Inflammatory macrophage treated with lipopolysaccharide for 1 hour (primary cell): ENCODE measurements around the gene MAP2K5.
A peak's percentile ranks its signal among the peaks of the same experiment; 100 is the strongest.

Experiments
- DNase-seq, 2 donors: peaks; one replicate each; pipeline ENCODE4 v3.0.0-alpha.2; 2020 to 2022

The MAP2K5 gene

GRCh38 chr15:67828969-67829646, 286.6 kb downstream of the MAP2K5 start:
- no peak for DNase-seq

DNA sequence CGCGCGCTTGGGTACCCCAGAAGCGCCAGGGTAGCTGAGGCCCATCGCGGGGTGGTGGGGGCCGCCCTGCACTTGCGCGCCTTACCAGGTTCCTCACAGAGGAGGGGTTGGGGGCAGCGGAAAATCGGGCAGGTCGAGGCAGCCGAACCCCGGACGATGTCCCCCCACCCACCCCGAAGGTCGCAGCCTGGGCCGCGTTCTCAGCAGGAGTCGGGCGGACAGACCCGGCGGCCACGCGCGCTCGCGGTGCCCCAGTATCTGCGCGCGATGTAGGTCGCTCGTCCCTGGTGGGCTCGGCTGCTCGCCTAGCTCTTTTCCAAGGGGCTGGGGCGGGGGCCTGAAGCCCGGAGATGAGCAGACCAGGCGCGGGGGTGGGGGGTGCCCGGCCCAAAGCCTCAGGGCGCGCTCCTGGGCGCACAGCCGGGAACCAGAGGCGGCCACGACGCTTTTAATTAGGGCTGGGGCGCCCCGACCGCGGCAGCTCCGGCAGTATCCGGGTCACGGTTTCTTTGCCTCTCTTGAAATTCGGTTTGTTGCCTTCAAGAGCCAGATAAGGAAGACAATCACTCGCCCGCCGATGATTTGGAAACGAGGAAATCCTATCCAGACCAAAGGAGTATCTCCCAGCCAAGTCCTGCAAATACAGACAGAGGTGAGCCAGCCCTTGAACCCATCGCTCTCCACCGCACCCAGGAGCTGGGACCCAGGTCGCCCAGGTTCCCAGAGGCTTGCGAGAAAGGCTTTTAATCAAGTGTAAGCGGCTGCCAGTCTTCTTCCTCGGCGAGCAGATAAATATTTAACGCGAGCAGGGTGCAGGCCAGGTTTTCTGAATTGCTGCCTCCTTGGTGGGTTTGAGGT, 287.4 kb downstream of the MAP2K5 start:
- DNase-seq: no peak

GRCh38 chr15:67831363-67831762, 288.9 kb downstream of the MAP2K5 start:
- DNase-seq: no peak

- DNase-seq: no peak
Observed at GRCh38 chr15:67832031-67832551, 289.6 kb downstream of the MAP2K5 start.

DNA sequence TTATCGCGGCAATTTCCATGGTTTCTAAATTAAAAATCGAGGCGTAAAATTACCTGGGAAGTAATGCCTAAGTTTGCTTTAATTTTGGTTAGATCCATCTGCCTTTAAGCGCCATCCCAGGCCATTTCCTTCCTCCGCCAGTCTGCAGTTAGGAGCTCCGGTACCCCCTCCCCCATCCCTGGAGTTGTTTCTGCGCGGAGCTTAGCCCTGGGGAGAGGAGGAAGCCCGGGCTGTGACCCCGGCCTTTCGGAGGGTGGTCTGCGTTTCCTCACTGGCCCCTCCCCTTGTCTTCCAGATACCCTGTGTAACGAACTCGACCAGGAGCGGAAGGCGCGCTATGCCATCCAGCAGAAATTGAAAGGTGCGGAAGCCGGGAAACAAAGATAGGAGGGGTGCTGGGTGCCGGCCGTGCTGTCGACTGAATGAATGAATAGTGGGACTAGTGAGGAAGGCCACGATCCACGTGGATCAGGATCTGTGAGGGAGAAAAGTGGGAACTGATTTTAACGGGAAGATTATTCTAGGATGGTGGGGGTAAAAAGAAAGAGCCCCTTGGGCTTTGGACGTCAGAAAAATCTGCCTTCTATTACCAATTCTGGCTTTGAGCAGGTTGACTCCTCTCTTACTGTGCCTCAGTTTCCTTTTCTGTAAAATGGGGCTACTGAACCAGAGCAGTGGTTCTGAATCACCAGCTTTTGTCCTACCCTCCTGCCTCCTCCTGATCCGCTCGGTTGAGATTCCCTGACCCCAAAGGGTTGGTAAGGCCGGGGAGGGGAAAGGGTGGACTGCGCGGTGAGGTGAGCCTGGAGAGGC, 290.6 kb downstream of the MAP2K5 start:
- no peak for DNase-seq

DNA sequence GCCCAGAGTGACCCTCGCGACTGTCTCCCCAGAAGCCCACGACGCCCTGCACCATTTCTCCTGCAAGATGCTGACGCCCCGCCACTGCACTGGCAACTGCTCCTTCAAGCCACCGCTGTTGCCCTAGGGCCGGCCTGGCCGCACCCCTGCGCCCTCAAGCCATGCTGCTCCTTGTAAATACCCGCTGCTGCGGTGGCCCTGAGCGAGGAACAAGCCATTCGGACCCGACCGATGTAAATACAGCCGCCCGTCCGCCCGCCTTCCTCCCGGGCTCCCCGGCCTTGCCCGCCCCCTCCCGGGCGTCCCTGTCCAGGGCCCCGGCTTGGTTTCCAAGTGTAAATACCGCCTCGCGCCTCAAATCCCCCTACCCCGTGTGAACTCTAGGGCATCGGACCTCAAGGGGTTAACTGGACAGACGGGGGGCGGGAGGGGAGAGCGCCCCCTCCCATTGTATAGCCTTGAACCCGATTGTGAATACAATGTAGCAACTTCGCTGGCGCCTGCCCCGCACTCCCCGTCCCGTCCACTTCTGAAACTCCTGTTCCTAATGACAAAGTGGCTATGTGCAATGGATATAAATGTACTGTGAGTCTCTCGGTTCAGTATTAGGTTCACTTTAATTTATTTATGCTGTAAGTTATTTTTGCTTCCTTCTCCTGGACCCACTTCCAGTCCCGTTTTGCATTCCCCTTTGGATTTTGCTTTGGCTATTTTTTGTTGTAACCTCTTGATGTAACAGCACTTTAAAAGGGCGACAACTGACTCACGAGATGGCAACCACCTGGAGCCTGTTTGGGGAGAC, 291.4 kb downstream of the MAP2K5 start:
- peak in 1 of 2 donors; percentile 51 for DNase-seq

DNA sequence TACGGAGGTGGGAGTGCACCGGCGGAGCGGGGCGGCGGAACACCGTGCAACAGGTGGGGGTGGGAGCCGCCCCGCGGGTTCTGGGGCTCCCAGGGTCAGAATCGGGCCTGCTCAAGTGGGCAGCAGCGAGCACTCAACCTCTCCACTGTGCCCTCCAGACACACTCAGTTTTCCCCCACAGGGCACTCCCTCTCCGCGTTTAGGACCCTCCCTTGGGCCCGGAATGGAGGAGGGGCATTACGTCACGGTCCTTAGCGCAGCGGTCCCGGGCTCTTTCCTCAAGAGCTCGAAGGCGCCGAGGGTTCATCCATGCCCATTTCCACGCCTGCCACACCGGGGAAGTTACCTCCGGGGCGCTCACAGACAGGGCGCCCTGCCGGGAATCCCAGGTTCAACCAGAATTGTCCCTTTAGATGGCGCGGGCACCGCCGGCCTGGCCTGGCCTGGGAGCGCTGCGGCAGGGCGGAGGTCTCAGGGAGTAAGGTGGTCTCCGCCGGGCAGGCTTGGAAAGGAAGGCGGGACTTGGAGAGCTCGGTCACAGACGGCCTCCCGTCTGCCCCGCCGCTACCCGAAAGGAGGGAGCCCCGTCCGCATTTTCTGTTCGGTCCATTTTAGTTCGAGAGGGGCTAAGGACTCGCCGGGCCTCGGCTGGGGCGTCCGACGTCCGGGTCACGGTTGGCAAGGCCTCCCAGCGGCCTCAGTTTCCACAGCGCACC, 292.2 kb downstream of the MAP2K5 start:
- no peak for DNase-seq

DNA sequence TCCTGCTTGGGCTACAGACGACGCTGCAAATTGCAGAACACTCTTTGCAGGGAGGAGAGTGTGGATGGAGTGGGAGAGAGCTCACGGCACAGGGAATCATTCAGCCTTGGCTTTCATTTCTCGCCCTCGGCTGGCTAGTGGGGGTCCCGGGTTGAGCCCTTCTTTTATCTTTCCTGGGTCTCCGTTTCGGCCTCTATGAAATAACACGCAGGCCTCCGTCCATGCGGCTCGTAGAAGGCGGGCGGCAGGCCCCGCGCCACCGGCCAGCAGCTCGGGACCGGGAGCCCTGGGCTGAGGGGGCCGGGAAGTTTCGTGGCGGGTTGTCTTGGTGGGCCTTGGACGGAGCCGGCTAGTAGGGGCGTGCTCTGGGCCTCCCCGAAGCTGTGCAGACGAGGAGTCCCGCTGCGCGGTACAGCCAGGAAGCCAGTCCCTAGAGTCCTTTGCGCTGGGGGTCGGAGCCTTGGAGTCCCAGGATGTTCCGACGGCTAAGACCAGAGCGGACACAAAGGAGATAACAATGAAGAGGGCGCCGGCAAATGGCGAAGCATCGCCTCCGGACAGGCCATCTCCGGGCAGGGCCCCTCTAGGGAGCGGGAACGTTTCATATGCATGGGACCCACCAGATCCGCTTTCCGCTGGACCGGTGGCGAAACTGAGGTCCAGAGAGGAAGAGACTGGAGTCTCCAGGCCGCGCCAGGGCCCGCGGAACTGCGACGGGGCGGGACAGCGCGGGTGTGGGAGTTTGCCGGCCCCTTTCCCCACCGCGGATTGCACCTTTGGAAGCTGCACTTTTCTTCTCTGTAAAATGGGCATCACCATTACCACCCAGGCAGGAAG, 293.0 kb downstream of the MAP2K5 start:
- DNase-seq: peak in 1 of 2 donors; percentile 36

DNA sequence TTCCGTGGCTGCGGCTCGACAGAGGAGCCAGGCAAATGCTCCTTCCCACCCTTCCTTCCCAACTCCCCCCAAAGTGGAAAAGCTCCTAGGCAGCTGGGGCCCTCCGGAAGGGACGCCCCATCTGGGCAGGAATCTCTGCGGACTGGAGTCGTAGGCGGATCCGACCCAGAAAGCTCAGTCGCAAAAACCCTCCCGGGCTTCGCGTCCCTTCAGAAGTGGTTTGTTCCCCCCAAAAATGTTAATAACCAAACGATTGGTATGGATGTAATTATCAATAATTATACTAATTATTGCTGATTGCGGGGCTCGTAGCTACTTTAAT, 293.6 kb downstream of the MAP2K5 start:
- no peak for DNase-seq

DNA sequence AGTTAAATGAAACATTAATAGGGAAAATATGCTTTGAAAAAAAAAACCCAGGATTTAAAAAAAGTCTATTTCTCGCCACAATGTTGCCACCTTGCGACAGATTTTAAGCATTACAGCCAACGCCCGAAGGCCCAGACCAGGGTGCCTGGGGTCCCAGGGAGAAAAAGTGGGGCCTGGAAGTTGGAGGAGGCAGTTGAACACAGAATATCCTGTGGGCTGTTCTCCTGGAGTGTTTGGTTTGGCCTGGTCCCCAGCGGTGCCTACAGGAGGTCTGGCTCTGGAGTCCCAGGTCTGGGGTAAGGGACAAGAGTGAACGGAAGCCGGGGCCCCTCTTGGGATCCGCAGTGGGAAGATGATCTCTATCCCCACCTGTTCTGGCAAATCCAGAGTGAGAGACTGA, 294.0 kb downstream of the MAP2K5 start:
- DNase-seq: peak; percentile 28 to 81

- no peak for DNase-seq
Observed at GRCh38 chr15:67836955-67837354, 294.5 kb downstream of the MAP2K5 start.

- DNase-seq: peak; percentile 53 to 66
Observed at GRCh38 chr15:67838789-67839332, 296.4 kb downstream of the MAP2K5 start.

- peak; percentile 63 to 74 for DNase-seq
Observed at GRCh38 chr15:67839499-67839928, 297.0 kb downstream of the MAP2K5 start.

DNA sequence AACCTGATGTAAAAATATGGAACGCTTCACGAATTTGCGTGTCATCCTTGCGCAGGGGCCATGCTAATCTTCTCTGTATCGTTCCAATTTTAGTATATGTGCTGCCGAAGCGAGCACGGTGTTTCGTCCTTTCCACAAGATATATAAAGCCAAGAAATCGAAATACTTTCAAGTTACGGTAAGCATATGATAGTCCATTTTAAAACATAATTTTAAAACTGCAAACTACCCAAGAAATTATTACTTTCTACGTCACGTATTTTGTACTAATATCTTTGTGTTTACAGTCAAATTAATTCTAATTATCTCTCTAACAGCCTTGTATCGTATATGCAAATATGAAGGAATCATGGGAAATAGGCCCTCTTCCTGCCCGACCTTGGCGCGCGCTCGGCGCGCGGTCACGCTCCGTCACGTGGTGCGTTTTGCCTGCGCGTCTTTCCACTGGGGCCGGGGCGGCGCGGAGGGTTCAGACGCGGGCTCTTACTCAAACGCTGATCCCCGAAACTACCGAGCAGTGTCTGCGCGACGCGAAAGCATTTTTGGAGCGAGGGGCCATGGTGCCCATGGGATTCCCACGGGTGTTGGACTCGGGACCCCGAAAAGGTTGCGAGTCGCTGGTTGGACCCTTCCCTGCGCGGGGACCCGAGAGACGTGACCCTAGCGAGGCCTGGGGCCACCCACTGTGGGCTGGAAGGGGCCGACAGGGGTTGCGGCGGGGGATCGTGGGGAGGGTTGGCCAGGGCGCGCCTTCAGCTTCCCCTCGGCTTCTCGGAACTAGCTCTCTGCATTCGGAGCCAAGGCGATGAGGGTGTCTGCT, 297.6 kb downstream of the MAP2K5 start, which contains the start of gene RNU6-1:
Gene RNU6-1 (minus strand): TSS at position 117 of the 820 bp plus-strand sequence.
- DNase-seq: peak; percentile 90 to 92

DNA sequence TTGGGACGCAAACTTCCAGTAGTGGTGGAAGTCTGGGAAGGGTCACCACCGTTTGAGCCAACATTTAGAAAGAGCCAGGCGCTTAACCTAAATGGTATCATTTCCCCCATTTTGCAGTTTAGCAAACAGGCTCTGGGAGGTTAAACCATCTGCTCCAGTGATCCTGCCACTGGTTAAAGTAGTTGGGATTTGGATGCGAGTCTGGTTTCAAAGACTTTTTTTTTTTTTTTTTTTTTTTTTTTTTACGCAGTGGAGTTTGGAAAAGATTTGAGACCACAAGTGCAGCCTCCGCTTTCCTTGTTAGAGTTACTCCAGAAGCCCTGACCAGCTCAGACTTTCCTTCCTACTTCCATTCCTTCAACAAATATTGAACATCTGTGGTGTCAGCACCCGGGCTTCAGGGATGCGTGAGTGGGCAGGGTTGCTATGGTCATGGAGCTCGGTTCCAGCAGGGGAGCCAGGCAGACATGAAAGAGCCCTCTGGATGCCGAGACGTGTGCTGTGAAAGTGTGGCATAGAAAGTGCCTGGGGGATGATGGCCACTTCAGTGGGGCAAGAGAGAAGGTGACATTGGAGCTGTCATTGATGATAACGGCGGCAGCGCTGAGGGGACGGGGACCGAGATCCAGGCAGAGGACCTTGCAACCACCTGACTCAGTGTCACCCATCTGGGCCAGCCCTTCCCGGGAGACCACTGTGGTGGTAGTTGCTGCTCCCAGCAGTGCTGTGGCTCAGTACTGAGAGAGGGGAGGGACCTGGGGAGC, 298.4 kb downstream of the MAP2K5 start:
- peak; percentile 30 to 35 for DNase-seq

DNA sequence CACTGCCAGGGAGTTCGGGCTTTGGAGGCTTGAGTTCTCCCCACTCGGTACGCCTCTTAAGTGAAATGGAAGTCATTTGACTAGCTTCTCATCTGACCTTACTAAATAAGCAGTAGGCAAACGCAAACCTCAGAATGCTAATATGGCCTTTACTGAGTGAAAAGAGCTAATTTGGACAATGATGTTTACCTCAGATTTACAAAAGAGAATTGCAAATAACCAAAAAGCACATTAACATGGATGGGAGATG, 298.9 kb downstream of the MAP2K5 start:
- no peak for DNase-seq

DNA sequence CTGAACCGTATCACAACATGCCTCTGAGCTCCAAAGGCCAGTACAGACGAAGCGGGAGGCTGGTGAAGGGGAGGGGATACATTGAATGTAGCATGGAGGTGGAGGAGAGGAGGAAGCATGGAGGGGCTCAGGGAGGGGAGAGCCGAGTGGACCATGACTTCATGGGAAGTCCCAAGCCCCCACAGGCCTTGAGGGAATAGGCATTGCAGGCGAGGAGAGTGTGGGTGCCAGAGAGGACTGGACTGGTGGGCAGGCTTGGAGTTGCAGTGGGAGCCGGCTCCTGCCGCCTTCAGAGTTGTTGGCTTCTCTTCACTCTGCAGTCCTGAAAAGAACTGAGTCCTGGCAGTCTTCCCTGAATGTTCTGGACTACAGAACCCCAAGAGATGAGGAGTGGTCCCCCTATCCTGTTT, 300.6 kb downstream of the MAP2K5 start:
- DNase-seq: no peak

DNA sequence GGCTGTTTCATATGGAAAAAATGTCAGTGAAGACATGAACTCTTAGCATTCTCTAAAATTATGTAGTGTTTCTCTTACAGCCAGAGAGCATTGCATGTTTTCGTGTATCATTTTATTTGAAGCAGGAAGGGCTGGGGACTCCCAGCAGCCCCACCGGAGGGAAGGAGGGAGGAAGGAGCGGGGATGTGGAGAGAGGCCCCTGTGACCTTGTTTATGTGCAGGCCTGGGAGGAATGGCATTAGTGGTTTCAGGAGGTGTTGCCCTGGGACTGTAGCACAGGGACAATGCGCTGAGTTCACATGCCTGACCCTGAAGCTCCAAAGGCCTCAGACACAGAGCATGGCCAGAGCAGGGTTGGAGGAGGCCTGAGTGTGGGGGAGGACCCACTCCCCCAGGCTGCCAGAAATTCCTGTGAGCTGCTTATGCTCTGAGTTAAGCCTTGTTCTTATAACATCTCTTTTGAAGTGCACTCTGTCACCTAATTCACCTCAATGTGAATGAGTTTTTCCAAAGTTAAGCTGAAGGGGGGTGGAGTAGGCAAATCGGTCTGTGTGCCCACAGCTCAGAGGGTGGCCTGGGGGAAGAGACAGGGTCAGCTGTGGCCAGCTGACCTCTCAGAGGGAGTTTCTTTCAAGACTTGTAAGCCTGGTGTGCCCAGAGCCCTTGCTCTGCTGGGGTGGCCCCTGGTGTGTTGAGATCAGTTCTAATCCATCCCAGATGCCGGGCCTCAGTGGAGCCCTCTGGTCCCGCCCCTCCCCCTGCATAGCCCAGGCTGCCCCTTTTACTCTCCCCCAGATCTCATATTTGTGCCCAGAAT, 301.3 kb downstream of the MAP2K5 start:
- no peak for DNase-seq
